ENCODE results near the gene MBOAT1.
"Not testable (repeated sequence)": the region's sequence is repeated elsewhere in the genome, so short reads cannot be mapped to it uniquely, and the experiment has no call there.

Gene MBOAT1

GRCh38 chr6:20148433-20148832 is 63.8 kb downstream of the MBOAT1 start:
- H3K27ac ChIP-seq (ENCODE audit: low read length) = no peak overlapping the region
- H3K36me3 ChIP-seq (ENCODE audit: control insufficient read depth in 2 of 2, insufficient read depth in 2 of 2, low read length in 2 of 2) = peaks cover 0 to 9% of the 10 kb centered on the region in 2 donors
- no peaks in the 10 kb centered on the region for H3K27me3 ChIP-seq (ENCODE audit: control insufficient read depth in 1 of 2, insufficient read depth in 2 of 2, low read length in 2 of 2)
- H3K9ac ChIP-seq (ENCODE audit: low read length in 2 of 2) = no peak overlapping the region
- H3K4me3 ChIP-seq (ENCODE audit: low read length in 2 of 2) = no peak overlapping the region
- no peaks in the 10 kb centered on the region for H3K9me3 ChIP-seq (ENCODE audit: control insufficient read depth in 2 of 2, low read length in 2 of 2)
- no peaks in the 10 kb centered on the region for H3K4me1 ChIP-seq (ENCODE audit: control insufficient read depth, insufficient read depth, low read length)

GRCh38 chr6:20147469-20147868 is 64.8 kb downstream of the MBOAT1 start:
- Histone ChIP-seq H3K9ac (ENCODE audit: low read length in 2 of 2) (no peak overlapping the region), H3K9me3 (ENCODE audit: control insufficient read depth in 2 of 2, low read length in 2 of 2) (no peaks in the 10 kb centered on the region), H3K27me3 (ENCODE audit: control insufficient read depth in 1 of 2, insufficient read depth in 2 of 2, low read length in 2 of 2) (no peaks in the 10 kb centered on the region), H3K36me3 (ENCODE audit: control insufficient read depth in 2 of 2, insufficient read depth in 2 of 2, low read length in 2 of 2) (peaks cover 0 to 15% of the 10 kb centered on the region in 2 donors), H3K27ac (ENCODE audit: low read length) (no peak overlapping the region), H3K4me1 (ENCODE audit: control insufficient read depth, insufficient read depth, low read length) (no peaks in the 10 kb centered on the region), H3K4me3 (ENCODE audit: low read length in 2 of 2) (no peak overlapping the region)

GRCh38 chr6:20146831-20147230 is 65.4 kb downstream of the MBOAT1 start:
- not testable (repeated sequence) for H3K27me3 ChIP-seq (ENCODE audit: control insufficient read depth in 1 of 2, insufficient read depth in 2 of 2, low read length in 2 of 2); H3K27ac ChIP-seq (ENCODE audit: low read length); H3K9ac ChIP-seq (ENCODE audit: low read length in 2 of 2); H3K9me3 ChIP-seq (ENCODE audit: control insufficient read depth in 2 of 2, low read length in 2 of 2); H3K4me1 ChIP-seq (ENCODE audit: control insufficient read depth, insufficient read depth, low read length); H3K4me3 ChIP-seq (ENCODE audit: low read length in 2 of 2)
- peaks cover 0 to 15% of the 10 kb centered on the region in 2 donors for H3K36me3 ChIP-seq (ENCODE audit: control insufficient read depth in 2 of 2, insufficient read depth in 2 of 2, low read length in 2 of 2)

- Histone ChIP-seq H3K9me3 (ENCODE audit: control insufficient read depth in 2 of 2, low read length in 2 of 2) (no peaks in the 10 kb centered on the region), H3K36me3 (ENCODE audit: control insufficient read depth in 2 of 2, insufficient read depth in 2 of 2, low read length in 2 of 2) (peaks cover 0 to 17% of the 10 kb centered on the region in 2 donors), H3K27me3 (ENCODE audit: control insufficient read depth in 1 of 2, insufficient read depth in 2 of 2, low read length in 2 of 2) (no peaks in the 10 kb centered on the region), H3K9ac (ENCODE audit: low read length in 2 of 2) (no peak overlapping the region), H3K4me3 (ENCODE audit: low read length in 2 of 2) (no peak overlapping the region), H3K27ac (ENCODE audit: low read length) (no peak overlapping the region), H3K4me1 (ENCODE audit: control insufficient read depth, insufficient read depth, low read length) (no peaks in the 10 kb centered on the region)
Measured at GRCh38 chr6:20146291-20146690, 66.0 kb downstream of the MBOAT1 start.

- Histone ChIP-seq H3K4me3 (ENCODE audit: low read length in 2 of 2) (no peak overlapping the region), H3K27ac (ENCODE audit: low read length) (no peak overlapping the region), H3K36me3 (ENCODE audit: control insufficient read depth in 2 of 2, insufficient read depth in 2 of 2, low read length in 2 of 2) (peaks cover 0 to 20% of the 10 kb centered on the region in 2 donors), H3K27me3 (ENCODE audit: control insufficient read depth in 1 of 2, insufficient read depth in 2 of 2, low read length in 2 of 2) (no peaks in the 10 kb centered on the region), H3K4me1 (ENCODE audit: control insufficient read depth, insufficient read depth, low read length) (no peaks in the 10 kb centered on the region), H3K9ac (ENCODE audit: low read length in 2 of 2) (no peak overlapping the region), H3K9me3 (ENCODE audit: control insufficient read depth in 2 of 2, low read length in 2 of 2) (no peaks in the 10 kb centered on the region)
Measured at GRCh38 chr6:20142866-20143265, 69.4 kb downstream of the MBOAT1 start.

GRCh38 chr6:20141931-20142330 is 70.3 kb downstream of the MBOAT1 start:
- Histone ChIP-seq H3K27me3 (ENCODE audit: control insufficient read depth in 1 of 2, insufficient read depth in 2 of 2, low read length in 2 of 2) (no peaks in the 10 kb centered on the region), H3K27ac (ENCODE audit: low read length) (no peak overlapping the region), H3K9me3 (ENCODE audit: control insufficient read depth in 2 of 2, low read length in 2 of 2) (no peaks in the 10 kb centered on the region)

GRCh38 chr6:20139127-20139963 is 72.9 kb downstream of the MBOAT1 start:
- not testable (repeated sequence) for H3K9ac ChIP-seq (ENCODE audit: low read length in 2 of 2); H3K4me3 ChIP-seq (ENCODE audit: low read length in 2 of 2); H3K9me3 ChIP-seq (ENCODE audit: control insufficient read depth in 2 of 2, low read length in 2 of 2); H3K27me3 ChIP-seq (ENCODE audit: control insufficient read depth in 1 of 2, insufficient read depth in 2 of 2, low read length in 2 of 2); H3K27ac ChIP-seq (ENCODE audit: low read length); H3K4me1 ChIP-seq (ENCODE audit: control insufficient read depth, insufficient read depth, low read length)
- peaks cover 0 to 17% of the 10 kb centered on the region in 2 donors for H3K36me3 ChIP-seq (ENCODE audit: control insufficient read depth in 2 of 2, insufficient read depth in 2 of 2, low read length in 2 of 2)

More at GRCh38 chr6:20141931-20142330, 70.3 kb downstream of the MBOAT1 start:
- Histone ChIP-seq H3K36me3 (ENCODE audit: control insufficient read depth in 2 of 2, insufficient read depth in 2 of 2, low read length in 2 of 2) (peaks cover 0 to 20% of the 10 kb centered on the region in 2 donors), H3K4me1 (ENCODE audit: control insufficient read depth, insufficient read depth, low read length) (no peaks in the 10 kb centered on the region), H3K9ac (ENCODE audit: low read length in 2 of 2) (no peak overlapping the region), H3K4me3 (ENCODE audit: low read length in 2 of 2) (no peak overlapping the region)

- peaks cover 0 to 8% of the 10 kb centered on the region in 2 donors for H3K36me3 ChIP-seq (ENCODE audit: control insufficient read depth in 2 of 2, insufficient read depth in 2 of 2, low read length in 2 of 2)
- H3K9ac ChIP-seq (ENCODE audit: low read length in 2 of 2) = no peak overlapping the region
- H3K27me3 ChIP-seq (ENCODE audit: control insufficient read depth in 1 of 2, insufficient read depth in 2 of 2, low read length in 2 of 2) = no peaks in the 10 kb centered on the region
- no peaks in the 10 kb centered on the region for H3K4me1 ChIP-seq (ENCODE audit: control insufficient read depth, insufficient read depth, low read length)
- no peak overlapping the region for H3K27ac ChIP-seq (ENCODE audit: low read length)
- no peaks in the 10 kb centered on the region for H3K9me3 ChIP-seq (ENCODE audit: control insufficient read depth in 2 of 2, low read length in 2 of 2)
- no peak overlapping the region for H3K4me3 ChIP-seq (ENCODE audit: low read length in 2 of 2)
Measured at GRCh38 chr6:20137837-20138236, 74.4 kb downstream of the MBOAT1 start.

GRCh38 chr6:20137240-20137639 is 75.0 kb downstream of the MBOAT1 start:
- H3K9ac ChIP-seq (ENCODE audit: low read length in 2 of 2) = no peak overlapping the region
- no peak overlapping the region for H3K4me3 ChIP-seq (ENCODE audit: low read length in 2 of 2)
- H3K27me3 ChIP-seq (ENCODE audit: control insufficient read depth in 1 of 2, insufficient read depth in 2 of 2, low read length in 2 of 2) = no peaks in the 10 kb centered on the region
- H3K36me3 ChIP-seq (ENCODE audit: control insufficient read depth in 2 of 2, insufficient read depth in 2 of 2, low read length in 2 of 2) = peaks cover 0 to 6% of the 10 kb centered on the region in 2 donors
- no peaks in the 10 kb centered on the region for H3K9me3 ChIP-seq (ENCODE audit: control insufficient read depth in 2 of 2, low read length in 2 of 2)
- no peak overlapping the region for H3K27ac ChIP-seq (ENCODE audit: low read length)
- H3K4me1 ChIP-seq (ENCODE audit: control insufficient read depth, insufficient read depth, low read length) = no peaks in the 10 kb centered on the region

GRCh38 chr6:20135677-20136268 is 76.5 kb downstream of the MBOAT1 start:
- no peak overlapping the region for H3K27ac ChIP-seq (ENCODE audit: low read length)
- no peak overlapping the region for H3K9ac ChIP-seq (ENCODE audit: low read length in 2 of 2)
- peaks cover 0 to under 1% of the 10 kb centered on the region in 2 donors for H3K36me3 ChIP-seq (ENCODE audit: control insufficient read depth in 2 of 2, insufficient read depth in 2 of 2, low read length in 2 of 2)
- no peaks in the 10 kb centered on the region for H3K27me3 ChIP-seq (ENCODE audit: control insufficient read depth in 1 of 2, insufficient read depth in 2 of 2, low read length in 2 of 2)
- no peak overlapping the region for H3K4me3 ChIP-seq (ENCODE audit: low read length in 2 of 2)
- no peaks in the 10 kb centered on the region for H3K4me1 ChIP-seq (ENCODE audit: control insufficient read depth, insufficient read depth, low read length)
- no peaks in the 10 kb centered on the region for H3K9me3 ChIP-seq (ENCODE audit: control insufficient read depth in 2 of 2, low read length in 2 of 2)

GRCh38 chr6:20134613-20135012 is 77.7 kb downstream of the MBOAT1 start:
- Histone ChIP-seq H3K4me3 (ENCODE audit: low read length in 2 of 2) (no peak overlapping the region), H3K9me3 (ENCODE audit: control insufficient read depth in 2 of 2, low read length in 2 of 2) (no peaks in the 10 kb centered on the region), H3K4me1 (ENCODE audit: control insufficient read depth, insufficient read depth, low read length) (no peaks in the 10 kb centered on the region), H3K9ac (ENCODE audit: low read length in 2 of 2) (no peak overlapping the region), H3K27ac (ENCODE audit: low read length) (no peak overlapping the region), H3K27me3 (ENCODE audit: control insufficient read depth in 1 of 2, insufficient read depth in 2 of 2, low read length in 2 of 2) (no peaks in the 10 kb centered on the region), H3K36me3 (ENCODE audit: control insufficient read depth in 2 of 2, insufficient read depth in 2 of 2, low read length in 2 of 2) (no peaks in the 10 kb centered on the region)

Data from stomach smooth muscle (tissue), 2 donors.